ENCODE results near the gene SSNA1.

The SSNA1 gene

DNA sequence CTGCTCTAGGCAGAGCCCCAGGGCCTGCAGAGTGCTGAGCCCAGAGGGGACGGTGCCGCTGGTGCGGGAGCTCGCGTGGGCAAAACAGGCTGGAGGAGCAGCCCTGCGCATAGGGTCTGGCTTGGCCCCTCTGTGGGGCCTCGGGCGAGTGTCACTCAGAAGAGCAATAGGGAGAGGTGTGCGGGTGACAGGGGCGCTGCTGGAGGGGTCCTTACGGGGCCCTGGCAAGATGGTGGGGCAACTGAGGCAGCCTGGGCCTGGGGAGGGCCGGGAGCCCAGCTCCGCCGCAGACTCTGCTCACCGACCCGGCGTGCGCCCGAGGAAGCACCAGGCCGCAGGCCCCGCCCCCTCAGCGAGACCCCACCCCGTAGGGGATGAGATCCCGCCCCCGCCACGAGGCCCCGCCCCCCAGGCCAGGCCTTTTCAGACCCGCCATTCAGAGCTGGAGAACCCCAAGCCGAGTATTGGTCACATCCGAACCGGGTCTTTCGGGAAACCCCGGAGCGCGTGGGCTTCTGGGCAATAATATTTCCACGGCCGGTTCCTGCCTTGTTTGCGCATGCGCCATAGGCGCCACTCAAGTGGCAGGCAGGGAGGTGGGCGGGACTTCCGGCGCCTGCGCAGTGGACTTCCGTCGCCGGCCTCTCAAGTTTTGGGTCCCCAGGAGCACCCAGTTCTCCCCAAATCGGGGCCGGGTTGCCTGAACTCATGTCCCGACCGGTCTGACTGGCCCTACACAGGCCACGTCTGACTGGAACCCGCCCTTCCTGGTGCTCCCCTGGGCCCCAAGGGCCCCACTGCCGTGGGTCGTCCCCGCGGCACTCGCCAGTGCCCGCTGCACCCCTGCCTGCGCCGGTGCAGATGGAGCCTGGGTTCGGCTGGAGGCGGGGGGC, 34.8 kb downstream of the SSNA1 start:
- DNase-seq, result peak; percentile 96 to 97

DNA sequence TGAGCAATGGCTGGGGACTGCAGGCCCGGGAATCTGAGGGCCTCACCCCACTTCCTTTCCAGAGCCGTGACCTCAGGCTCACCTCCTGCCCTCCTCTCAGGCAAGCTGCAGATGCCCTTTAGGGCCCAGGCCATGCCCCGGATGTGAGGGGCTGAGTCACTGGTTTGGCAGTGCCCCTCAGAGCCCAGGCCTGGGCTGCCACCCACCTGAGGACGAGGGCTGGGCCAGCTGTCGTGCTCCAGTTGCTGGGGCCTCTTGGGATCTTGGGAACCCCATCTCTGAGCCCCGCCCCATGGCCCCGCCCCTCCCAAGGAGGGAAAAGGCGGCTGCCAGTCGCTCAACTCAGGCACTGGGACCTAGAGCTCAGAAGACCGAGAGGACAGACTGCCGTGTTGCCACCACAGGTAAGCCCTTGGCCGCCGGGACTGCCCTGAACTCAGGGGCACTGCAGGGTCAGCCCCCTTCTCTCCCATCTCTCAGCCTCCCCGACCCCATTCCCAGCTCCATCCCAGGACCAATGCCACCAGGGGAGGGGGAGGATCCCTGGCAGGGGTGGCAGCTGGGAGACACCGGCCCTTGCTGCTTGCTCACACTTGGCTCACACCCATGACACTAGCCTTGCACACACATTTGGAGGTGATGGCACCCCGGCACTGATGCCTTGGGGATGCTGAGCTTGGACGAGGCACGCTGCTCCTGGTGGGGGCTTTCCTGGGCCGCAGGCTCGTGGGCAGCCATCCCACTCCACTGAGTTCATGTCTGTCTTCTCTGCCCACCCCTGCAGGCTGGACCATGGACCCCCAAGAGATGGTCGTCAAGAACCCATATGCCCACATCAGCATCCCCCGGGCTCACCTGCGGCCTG, 36.6 kb downstream of the SSNA1 start, which contains the start of gene CYSRT1:
Gene CYSRT1 (plus strand): TSS at position 345 of the 865 bp plus-strand sequence. CDS start 448 bp downstream, at position 793.
- no peak for DNase-seq

DNA sequence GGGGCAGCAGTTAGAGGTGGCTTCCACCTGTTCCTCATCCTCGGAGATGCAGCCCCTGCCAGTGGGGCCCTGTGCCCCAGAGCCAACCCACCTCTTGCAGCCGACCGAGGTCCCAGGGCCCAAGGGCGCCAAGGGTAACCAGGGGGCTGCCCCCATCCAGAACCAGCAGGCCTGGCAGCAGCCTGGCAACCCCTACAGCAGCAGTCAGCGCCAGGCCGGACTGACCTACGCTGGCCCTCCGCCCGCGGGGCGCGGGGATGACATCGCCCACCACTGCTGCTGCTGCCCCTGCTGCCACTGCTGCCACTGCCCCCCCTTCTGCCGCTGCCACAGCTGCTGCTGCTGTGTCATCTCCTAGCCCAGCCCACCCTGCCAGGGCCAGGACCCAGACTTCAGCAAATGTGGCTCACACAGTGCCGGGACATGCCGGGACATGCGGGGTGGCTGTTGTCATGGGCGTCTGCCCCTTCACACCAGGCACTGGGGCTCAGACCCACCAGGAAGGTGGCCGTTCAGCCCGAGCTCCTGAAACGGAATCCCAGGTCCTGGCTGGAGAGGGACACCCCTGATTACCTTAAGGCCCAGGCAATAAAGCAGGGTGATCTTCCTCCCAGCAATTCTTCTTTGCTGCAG, 37.3 kb downstream of the SSNA1 start:
- DNase-seq, result no peak

DNA sequence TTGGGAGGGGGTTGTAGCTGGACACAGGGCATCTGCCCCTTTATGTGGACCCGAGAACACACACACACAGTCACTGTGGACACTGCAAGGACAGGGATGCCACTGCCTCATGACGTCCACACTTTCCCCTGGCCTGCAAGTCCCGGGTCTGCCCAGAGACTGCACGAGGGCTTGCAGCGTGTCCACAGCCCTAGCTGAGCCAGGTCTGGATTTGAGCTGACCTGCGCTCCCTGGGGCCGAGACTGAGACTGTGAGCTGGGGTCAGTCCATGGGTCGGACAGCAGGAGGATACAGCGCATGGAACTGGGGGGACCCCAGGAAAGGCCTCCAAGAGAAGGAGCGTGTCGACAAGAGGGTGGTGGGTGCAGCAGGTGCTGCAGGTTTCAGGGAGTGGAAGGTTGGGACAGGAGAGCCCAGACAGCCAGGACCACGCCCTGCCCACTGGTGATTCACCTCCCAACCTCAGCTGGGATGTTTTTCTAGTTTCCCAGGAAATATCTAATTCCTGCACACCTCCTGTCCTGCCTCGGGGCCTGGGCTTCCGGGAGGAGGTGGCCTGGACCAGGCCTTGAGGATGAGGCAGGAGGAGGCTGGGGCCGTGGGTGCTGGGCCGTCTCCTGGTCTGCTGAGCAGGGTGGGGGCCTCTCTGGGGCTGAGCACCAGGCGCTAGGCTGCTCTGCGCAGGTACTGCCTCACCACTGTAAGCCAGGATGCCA, 38.0 kb downstream of the SSNA1 start:
- DNase-seq, result no peak

DNA sequence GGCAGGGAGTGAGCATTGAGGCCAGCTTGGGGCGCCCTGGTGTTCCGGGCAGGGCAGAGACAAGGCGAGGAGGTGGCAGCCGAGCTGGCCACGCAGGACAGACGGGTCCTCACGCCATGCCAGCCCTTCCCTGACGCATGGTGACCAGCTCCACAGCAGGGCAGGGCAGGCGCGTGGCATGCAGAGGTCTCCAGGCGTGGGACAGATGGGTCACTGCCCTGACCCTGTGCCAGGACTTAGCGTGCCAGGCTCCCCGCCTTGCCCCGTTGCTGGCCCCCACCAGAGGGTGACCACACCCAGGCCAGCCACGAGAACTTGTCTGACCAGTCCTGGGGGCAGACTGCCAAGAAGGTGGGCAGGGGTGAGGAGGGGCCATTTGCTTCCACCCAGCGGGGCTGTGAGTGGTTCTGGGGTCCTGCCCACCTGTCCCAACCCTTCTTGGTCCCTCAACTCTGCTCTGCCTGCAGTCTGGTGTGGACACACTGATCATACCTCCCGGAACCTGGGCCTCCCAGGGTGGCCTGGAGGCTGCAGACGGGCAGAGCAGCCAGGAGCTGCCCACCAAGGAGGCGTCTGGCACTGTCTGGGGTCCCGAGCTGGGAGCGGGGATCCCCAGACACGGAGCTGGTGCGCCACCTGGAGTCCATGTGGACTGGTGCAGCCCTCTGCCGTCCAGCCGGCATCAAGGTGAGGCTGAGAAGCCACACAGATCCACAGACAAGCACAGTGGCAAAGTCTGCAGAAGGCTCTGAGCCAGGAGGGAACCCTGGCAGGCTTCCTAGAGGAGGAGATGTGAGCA, 38.8 kb downstream of the SSNA1 start, which contains the start of gene RNF224:
Gene RNF224 (plus strand): TSS at position 449 of the 799 bp plus-strand sequence. CDS start 834 bp downstream, outside the sequence.
- peak; percentile 71 to 77 for DNase-seq

DNA sequence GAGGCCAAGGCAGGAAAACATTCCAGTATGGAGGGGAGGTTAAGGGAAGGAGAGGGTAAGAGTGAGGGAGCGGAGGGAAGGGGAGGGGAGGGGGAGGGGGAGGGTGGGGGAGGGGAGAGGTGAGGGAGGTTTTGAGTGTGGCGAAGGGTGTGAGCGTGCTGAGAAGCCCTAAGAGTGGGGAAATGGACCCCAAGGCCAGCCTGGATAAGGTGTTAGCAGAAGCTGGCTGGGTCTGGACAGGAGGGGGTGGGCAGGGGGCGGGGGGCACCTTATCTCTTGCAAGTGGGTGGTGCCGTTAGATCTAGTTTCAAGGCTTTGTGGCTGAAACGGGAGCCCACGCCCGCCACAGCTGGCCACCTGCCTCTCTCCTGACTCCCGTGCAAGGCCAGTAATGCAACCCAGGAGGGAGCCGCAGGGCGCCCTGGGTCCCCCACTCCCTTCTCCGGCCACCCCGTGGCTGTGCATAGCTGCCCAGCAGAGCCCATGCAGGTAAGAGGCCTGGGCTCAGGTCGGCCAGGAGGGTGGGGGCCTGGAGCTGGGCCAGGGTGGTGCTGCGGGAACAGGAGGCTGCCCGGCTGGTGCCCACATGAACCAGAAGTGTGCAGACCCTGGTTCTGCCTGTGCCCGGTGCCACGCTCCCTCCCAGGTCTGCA, 39.5 kb downstream of the SSNA1 start:
- DNase-seq, result no peak

DNA sequence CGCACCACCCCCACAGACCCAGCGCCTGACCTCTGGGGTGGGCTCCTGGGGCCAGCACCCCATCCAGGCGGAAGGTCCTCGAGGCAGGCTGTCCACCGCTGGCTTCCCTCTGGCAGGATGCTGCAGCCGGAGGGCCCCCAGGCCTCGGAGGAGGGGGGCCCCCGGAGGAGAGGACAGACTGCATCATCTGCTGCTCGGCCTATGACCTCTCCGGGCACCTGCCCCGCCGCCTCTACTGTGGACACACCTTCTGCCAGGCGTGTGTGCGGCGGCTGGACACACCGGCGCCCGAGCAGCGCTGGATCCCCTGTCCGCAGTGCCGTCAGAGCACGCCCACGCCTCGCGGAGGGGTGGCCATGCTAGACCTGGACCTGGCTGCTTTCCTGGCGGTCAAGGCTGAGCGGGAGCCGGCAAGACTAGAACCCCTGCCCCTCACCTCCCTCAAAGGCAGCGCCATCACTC, 40.1 kb downstream of the SSNA1 start:
- DNase-seq, result no peak

DNA sequence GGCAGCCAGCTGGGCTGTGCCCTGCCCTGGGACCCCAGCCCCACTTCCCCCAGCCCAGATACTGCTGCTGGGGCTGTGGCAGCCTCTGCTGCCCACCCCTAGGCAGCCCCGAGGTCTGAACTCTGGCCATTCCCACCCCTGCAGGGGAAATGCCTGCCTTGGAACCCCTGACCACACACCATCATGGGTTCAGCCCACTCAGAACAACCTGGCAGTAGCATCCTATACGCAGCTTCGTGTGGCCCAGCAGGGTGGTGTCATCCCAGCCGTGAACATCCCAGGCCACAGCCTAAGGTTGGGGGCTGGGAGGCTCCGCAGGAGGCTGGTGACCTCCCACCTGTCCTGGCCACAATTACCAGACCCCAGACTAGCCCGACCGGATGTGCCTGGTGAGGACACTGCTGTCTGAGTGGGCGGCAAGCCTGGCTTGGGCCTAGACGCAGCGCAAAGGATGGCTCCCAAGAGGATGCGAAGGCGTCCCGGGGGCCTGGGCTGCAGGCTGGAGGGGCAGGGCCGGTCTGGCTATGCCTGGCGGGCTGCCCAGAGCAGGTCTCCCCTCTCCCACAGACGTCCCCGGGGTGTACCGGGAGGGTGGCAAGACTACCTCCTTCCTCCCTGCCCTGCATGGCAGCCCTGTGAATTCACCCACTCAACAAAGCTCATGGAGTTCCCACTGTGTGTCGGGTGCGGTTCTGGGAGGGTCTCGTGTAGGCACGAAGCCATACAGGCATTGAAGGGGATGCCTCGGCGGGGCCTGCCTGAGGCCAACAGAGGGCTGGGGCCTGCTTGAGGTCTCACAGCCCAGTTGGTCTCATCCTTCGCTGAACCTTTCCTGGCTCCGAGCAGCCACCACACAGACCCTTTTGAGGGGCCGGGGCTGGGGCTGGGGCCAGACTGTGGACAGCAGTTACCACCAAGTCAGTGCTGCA, 40.8 kb downstream of the SSNA1 start:
- DNase-seq, result no peak

DNA sequence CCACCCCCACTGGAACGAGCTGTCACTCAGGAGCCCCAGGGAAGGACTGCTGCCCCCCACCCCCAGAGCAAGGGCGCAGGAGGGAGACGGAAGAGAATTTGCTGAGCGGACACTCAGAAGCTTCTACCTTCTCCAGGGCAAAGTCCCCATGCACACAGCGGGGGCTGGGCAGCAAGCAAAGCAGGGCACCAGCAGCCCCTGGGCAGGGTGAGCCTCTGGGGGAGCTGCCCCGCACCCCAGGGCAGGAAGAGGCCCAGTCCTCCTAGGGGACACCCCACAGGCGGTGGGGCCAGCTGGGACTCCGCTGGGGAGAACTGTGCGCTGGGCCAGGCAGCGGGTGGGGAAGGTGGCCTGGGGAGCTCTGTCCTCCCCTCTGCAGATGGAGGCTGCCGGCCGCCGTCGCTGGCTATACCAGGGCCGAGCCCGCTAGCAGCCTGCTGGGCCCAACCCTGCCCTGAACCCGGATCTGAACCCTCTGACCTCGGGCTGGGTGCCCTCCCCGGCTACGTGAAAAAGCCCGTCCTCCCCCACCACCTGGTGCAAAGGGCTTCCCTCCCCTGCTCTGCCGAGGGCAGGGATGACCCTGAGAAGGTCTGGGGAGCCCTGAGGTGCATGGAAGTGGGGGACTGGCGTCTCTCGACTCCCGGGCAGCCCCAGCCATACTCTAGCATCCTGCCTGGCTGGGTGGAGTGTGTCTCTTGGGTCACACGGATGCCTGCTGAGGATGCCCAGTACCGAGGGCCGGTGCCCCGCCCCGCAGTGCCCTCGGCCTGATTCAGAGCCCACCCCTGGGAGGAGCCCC, 41.6 kb downstream of the SSNA1 start:
- no peak for DNase-seq

DNA sequence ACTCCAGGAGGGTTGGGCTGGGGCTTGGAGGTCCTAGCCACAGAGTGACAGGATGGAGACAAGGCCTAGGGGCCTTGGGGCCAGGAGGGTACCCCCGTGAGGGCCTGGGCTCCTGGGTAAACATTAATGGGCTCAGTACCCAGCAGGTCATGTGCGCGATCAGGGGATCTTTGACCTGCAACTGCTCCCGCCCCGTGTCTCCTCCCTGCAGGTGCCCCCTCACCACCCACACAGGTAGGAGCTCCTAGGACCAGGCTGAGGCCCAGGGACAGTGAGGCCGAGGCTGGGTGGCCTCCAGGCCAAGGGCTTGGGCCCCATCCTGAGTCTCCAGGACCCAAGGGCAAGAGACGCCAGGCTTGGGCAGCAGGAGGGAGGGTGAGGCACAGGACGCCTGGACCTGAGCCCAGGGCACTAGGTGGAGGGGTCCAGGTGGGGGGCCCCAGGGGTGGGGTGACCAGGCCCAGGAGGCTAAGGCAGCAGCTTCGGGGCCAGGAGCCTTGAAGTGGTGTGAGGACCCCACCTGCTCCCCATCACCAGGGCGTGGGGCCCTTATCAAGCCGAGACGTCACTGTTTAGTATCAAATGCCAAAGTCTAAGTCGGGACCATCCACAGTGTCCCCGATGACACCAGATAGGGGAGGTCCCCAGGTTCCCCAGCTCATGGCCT, 42.4 kb downstream of the SSNA1 start, which contains the start of gene SLC34A3:
Gene SLC34A3 (plus strand): TSS at position 197 of the 667 bp plus-strand sequence. CDS start 802 bp downstream, outside the sequence.
- no peak for DNase-seq

DNA sequence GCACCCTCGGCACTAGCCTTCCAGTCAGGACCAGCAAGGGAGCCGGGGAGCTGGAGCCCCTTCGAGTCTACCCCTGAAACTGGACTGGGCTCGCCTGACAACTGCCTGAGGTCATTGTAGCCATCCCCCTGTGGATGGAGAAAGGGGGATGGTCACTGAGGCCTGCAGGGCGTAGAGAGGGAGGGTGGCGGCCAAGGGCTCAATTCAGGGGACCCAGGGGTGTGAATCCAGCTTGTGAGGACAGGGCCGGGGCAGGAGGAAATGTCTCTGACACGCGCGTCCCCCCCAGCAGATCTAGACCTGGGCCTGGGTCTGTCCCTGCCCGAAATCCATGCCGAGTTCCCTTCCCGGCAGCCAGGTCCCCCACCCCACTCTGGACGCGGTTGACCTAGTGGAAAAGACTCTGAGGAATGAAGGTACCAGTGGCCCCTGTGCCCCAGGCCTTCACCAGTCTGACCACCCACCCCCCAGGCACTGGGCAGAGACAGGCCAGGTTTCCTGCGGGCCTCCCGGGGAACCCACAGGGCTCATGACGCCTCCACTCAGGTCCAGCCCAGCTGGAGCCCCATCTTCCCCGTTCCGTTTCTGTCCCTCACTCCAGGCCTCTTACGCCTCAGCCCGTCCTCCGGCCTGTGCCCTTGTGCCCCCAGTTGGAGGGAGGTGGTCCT, 43.0 kb downstream of the SSNA1 start:
- DNase-seq, result no peak

DNA sequence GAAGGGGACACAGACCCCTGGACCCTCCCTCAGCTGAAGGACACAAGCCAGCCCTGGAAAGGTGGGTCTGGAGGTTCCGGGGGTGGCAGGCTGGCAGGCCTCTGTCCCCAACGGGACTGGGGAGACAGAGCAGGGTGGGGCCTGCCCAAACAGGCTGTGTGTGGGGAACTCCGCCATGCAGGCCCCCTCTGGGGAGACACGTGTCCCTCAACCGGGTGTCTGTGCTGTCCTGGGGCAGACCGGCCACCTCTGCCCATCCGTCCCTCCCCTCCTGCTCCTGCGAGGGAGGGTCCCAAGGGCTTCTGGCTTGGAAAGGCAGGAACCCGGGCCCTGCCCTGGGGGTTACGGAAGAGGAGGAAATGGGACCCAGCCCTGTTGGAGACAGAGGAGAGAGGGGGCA, 43.6 kb downstream of the SSNA1 start:
- no peak for DNase-seq

DNA sequence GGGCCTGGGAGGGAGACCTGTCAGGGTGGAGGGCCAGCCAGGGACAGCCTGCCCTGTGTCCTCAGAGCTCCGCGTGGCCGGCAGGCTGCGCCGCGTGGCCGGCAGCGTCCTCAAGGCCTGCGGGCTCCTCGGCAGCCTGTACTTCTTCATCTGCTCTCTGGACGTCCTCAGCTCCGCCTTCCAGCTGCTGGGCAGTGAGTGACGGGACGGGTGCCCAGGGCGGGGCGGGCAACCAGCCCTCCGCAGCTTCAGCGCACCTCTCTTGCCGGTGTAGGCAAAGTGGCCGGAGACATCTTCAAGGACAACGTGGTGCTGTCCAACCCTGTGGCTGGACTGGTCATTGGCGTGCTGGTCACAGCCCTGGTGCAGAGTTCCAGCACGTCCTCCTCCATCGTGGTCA, 44.0 kb downstream of the SSNA1 start:
- DNase-seq, result no peak

DNA sequence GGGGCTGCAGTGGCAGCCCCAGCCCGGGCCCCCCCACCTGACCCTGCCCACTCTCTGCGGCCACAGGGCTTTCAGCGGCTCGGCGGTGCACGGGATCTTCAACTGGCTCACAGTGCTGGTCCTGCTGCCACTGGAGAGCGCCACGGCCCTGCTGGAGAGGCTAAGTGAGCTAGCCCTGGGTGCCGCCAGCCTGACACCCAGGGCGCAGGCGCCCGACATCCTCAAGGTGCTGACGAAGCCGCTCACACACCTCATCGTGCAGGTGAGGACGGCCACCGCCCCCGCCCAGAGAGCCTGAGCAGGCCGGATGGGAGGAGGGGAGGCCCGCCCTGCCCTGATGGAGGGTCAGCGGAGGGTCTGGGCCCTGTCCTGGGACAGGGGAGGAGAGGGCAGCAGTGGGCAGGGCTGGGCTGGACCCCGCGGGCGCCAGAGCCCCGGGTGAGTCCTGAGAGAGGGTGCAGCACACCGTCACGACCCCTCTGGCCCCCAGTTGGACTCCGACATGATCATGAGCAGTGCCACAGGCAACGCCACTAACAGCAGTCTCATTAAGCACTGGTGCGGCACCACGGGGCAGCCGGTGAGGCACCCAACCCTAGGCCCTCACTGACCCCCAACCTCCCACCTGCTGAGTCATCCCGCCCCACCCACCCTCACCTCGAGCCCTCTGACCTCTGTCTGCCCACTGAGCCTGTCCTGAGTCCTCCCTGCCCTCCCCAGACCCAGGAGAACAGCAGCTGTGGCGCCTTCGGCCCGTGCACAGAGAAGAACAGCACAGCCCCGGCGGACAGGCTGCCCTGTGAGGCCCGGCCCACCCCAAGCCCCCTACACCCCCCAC, 44.9 kb downstream of the SSNA1 start:
- DNase-seq, result peak in 1 of 2 experiments; percentile 41

DNA sequence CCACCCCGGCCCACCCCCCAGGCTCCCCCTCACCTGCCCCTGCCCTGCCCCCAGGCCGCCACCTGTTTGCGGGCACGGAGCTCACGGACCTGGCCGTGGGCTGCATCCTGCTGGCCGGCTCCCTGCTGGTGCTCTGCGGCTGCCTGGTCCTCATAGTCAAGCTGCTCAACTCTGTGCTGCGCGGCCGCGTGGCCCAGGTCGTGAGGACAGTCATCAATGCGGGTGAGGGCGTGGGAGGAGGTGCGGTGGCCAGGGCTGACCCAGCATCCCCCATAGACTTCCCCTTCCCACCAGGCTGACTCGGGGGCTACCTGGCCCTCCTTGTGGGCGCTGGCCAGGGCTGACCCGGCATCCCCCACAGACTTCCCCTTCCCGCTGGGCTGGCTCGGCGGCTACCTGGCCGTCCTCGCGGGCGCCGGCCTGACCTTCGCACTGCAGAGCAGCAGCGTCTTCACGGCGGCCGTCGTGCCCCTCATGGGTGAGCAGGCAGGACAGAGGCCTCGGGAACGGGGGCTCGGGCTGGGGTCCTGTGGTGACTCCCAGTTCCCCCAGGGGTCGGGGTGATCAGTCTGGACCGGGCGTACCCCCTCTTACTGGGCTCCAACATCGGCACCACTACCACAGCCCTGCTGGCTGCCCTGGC, 45.7 kb downstream of the SSNA1 start:
- no peak for DNase-seq
